GM23338 (cell line): ENCODE data around the gene ZNF609. TPM values are rescaled to one million over a fixed set of nuclear protein-coding genes. Genes with fewer than 3 reads are reported as not detected.

Source experiments
- ATAC-seq: fragments of 200-7000 bp; cut with Tn5 transposase; 3 replicates; pipeline ENCODE4 v1.9.1; 2020
- DNase-seq: peaks from one replicate; pipeline ENCODE4 v3.0.0-alpha.2; 2015; ENCODE audit warnings: low spot score
- H2AFZ ChIP-seq: fragments of 200-600 bp; sonication (generic); 2 replicates; pipeline ENCODE4 v1.8.0; 2016; ENCODE audit warnings: antibody characterized with exemption, mild to moderate bottlenecking, moderate library complexity
- H3F3A ChIP-seq: fragments of 200-600 bp; sonication (generic); replicated peaks from 2 replicates; pipeline ENCODE4 v1.8.0; 2017; ENCODE audit warnings: antibody characterized with exemption, mixed run types, low read depth
- H3K27ac ChIP-seq: fragments of 200-600 bp; sonication (generic); 2 replicates; pipeline ENCODE4 v1.6.1; 2016; ENCODE audit warnings: low read depth
- H3K27me3 ChIP-seq: fragments of 200-600 bp; sonication (generic); 2 replicates; pipeline ENCODE4 v1.8.0; 2016; ENCODE audit warnings: mild to moderate bottlenecking, mixed run types, moderate library complexity; ENCODE audit not compliant: insufficient read depth
- H3K36me3 ChIP-seq: fragments of 200-600 bp; sonication (generic); 2 replicates; pipeline ENCODE4 v1.8.0; 2016; ENCODE audit warnings: mild to moderate bottlenecking; ENCODE audit not compliant: insufficient read depth
- H3K4me1 ChIP-seq: fragments of 200-600 bp; sonication (generic); 2 replicates; pipeline ENCODE4 v1.8.0; 2016; ENCODE audit warnings: mild to moderate bottlenecking, moderate library complexity; ENCODE audit not compliant: insufficient read depth
- H3K4me2 ChIP-seq: fragments of 200-600 bp; sonication (generic); 2 replicates; pipeline ENCODE4 v1.7.1; 2017; ENCODE audit warnings: mixed run types
- H3K4me3 ChIP-seq: fragments of 200-600 bp; sonication (generic); 2 replicates; pipeline ENCODE4 v1.6.1; 2016; ENCODE audit warnings: mixed run types
- H3K79me2 ChIP-seq: fragments of 200-600 bp; sonication (generic); replicated peaks from 2 replicates; pipeline ENCODE4 v1.8.0; 2017; ENCODE audit warnings: mild to moderate bottlenecking; ENCODE audit not compliant: insufficient read depth
- H3K9me2 ChIP-seq: fragments of 200-600 bp; sonication (generic); 2 replicates; pipeline ENCODE4 v1.8.0; 2017; ENCODE audit not compliant: insufficient read depth
- H4K20me1 ChIP-seq: fragments of 200-600 bp; sonication (generic); replicated peaks from 2 replicates; pipeline ENCODE4 v1.8.0; 2017; ENCODE audit warnings: mild to moderate bottlenecking; ENCODE audit not compliant: insufficient read depth
- H3K27ac Mint-ChIP-seq: 2 replicates; pipeline ENCODE4 v1.8.0; 2020; ENCODE audit warnings: inconsistent platforms, mild to moderate bottlenecking, moderate library complexity, mixed read lengths
- H3K27me3 Mint-ChIP-seq: 3 replicates; pipeline ENCODE4 v1.8.0; 2022; ENCODE audit warnings: low read depth, mild to moderate bottlenecking, moderate library complexity, mixed read lengths, inconsistent platforms; ENCODE audit not compliant: insufficient read depth, poor library complexity
- H3K36me3 Mint-ChIP-seq: 3 replicates; pipeline ENCODE4 v1.8.0; 2021; ENCODE audit warnings: low read depth, mild to moderate bottlenecking, inconsistent platforms, moderate library complexity, mixed read lengths
- H3K4me1 Mint-ChIP-seq: 3 replicates; pipeline ENCODE4 v1.8.0; 2020; ENCODE audit warnings: mild to moderate bottlenecking, inconsistent platforms, mixed read lengths
- H3K4me3 Mint-ChIP-seq: 3 replicates; pipeline ENCODE4 v1.8.0; 2021; ENCODE audit warnings: moderate library complexity, mild to moderate bottlenecking, inconsistent platforms, mixed read lengths
- H3K9me3 Mint-ChIP-seq: 3 replicates; pipeline ENCODE4 v1.8.0; 2020; ENCODE audit warnings: moderate library complexity, mild to moderate bottlenecking, inconsistent platforms, mixed read lengths
- EZH2 ChIP-seq: fragments of 200-600 bp; sonication (generic); IDR thresholded peaks from one replicate; pipeline ENCODE4 v1.8.0; 2017; ENCODE audit warnings: antibody characterized with exemption, mild to moderate bottlenecking, low read depth; ENCODE audit not compliant: unreplicated experiment
- JUNB ChIP-seq: IDR thresholded peaks from one replicate; pipeline ENCODE4 v1.6.1; 2016; ENCODE audit warnings: antibody characterized with exemption; ENCODE audit not compliant: unreplicated experiment
- NANOG ChIP-seq: IDR thresholded peaks from 2 replicates; pipeline ENCODE4 v1.6.1; 2016; ENCODE audit warnings: antibody characterized with exemption, borderline replicate concordance
- POLR2AphosphoS5 ChIP-seq: IDR thresholded peaks from 2 replicates; pipeline ENCODE4 v1.6.1; 2016; ENCODE audit warnings: antibody characterized with exemption, low read depth
- ZNF114 ChIP-seq: fragments of 250-450 bp; sonication (Bioruptor Pico); IDR thresholded peaks from 2 replicates; pipeline ENCODE4 v1.5.0; 2020; ENCODE audit warnings: mild to moderate bottlenecking, moderate library complexity
- ZNF331 ChIP-seq: fragments of 250-450 bp; sonication (Bioruptor Pico); IDR thresholded peaks from 2 replicates; pipeline ENCODE4 v1.5.0; 2020; ENCODE audit warnings: low read depth, mild to moderate bottlenecking, moderate library complexity
- polyA plus RNA-seq: library from polyadenylated mRNA; unstranded; fragments of >200 nt; fragmentation: Nextera tagmentation; extraction: Ambion mirVana; gene quantifications from 2 replicates; pipeline ENCODE4 v1.2.1, GENCODE V29; 2016
- total RNA-seq: library from RNA; depleted of rRNA; stranded (reverse); fragments of >200 nt; shearing (Covaris generic); gene quantifications from 2 replicates; pipeline ENCODE4 v1.2.3, GENCODE V29; 2014
- TF ChIP-seq, protein P1 (sequence below): fragments of 250-450 bp; sonication (Bioruptor Pico); IDR thresholded peaks from 2 replicates; pipeline ENCODE4 v1.5.0; 2020; ENCODE audit warnings: mild to moderate bottlenecking, moderate library complexity
- TF ChIP-seq, protein P2 (sequence below), 2 experiments: fragments of 200-600 bp in 1 of 2; sonication (generic) in 1 of 2; conservative IDR thresholded peaks; 2 replicates each; pipeline versions ENCODE4 v1.5.1 to v1.6.1; 2016 to 2017; ENCODE audit warnings: antibody characterized with exemption in 2 of 2, low read depth in 2 of 2, mild to moderate bottlenecking in 2 of 2, moderate library complexity in 1 of 2
- TF ChIP-seq, protein P3 (sequence below): IDR thresholded peaks from 2 replicates; pipeline ENCODE4 v1.6.1; 2016; ENCODE audit warnings: antibody characterized with exemption

ZNF609 gene
- total and polyA plus RNA-seq, 2 experiments from 2014 or later: 26.4 to 40.2 TPM

DNA sequence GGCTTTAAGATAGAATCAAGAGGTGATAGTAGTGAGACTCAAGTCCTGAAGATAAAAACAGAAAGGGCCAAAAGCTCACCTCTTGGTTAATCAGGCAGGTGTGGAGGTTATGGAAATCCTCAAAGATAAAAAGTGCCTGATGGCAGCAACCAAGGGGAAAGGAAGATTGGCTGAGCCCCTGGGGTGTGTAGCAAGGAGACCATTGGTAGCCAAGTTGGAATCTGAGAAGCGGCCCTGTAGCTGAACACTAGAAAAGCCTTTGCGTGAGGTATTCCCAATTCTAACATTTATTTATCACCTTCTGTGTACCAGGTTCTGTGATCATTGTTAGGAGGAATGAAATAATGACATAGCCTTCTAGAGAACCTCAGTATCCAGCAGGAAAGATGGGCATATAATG lies 98.9 kb downstream of the ZNF609 start:
- Histone ChIP-seq H2AFZ (no peak overlapping the region), H3K4me1 (peaks cover 9% of the 10 kb centered on the region; the same call in 1 of the 2 replicates), H3K9me2 (no peaks in the 10 kb centered on the region), H3K79me2 (peaks cover 97% of the 10 kb centered on the region), H3K4me3 (no peak overlapping the region), H3K36me3 (no peaks in the 10 kb centered on the region), H3F3A (no peaks in the 10 kb centered on the region), H3K27me3 (no peaks in the 10 kb centered on the region), H4K20me1 (peaks cover 20% of the 10 kb centered on the region), H3K4me2 (no peak overlapping the region), H3K27ac (peak overlapping the region; percentile 37; the same call in 1 of the 2 replicates)
- no peaks in the 10 kb centered on the region; the same call in 2 of the 3 replicates for H3K9me3 Mint-ChIP-seq
- H3K4me1 Mint-ChIP-seq: peaks cover 14% of the 10 kb centered on the region
- no peak overlapping the region for H3K4me3 Mint-ChIP-seq
- H3K36me3 Mint-ChIP-seq: peaks cover 8% of the 10 kb centered on the region
- DNase-seq: no peak
- peak overlapping the region; percentile 42; the same call in 1 of the 2 replicates for H3K27ac Mint-ChIP-seq
- no peak for TF ChIP-seq ZNF114 (CRISPR knock-in tag)
- TF ChIP-seq, protein P1, sequence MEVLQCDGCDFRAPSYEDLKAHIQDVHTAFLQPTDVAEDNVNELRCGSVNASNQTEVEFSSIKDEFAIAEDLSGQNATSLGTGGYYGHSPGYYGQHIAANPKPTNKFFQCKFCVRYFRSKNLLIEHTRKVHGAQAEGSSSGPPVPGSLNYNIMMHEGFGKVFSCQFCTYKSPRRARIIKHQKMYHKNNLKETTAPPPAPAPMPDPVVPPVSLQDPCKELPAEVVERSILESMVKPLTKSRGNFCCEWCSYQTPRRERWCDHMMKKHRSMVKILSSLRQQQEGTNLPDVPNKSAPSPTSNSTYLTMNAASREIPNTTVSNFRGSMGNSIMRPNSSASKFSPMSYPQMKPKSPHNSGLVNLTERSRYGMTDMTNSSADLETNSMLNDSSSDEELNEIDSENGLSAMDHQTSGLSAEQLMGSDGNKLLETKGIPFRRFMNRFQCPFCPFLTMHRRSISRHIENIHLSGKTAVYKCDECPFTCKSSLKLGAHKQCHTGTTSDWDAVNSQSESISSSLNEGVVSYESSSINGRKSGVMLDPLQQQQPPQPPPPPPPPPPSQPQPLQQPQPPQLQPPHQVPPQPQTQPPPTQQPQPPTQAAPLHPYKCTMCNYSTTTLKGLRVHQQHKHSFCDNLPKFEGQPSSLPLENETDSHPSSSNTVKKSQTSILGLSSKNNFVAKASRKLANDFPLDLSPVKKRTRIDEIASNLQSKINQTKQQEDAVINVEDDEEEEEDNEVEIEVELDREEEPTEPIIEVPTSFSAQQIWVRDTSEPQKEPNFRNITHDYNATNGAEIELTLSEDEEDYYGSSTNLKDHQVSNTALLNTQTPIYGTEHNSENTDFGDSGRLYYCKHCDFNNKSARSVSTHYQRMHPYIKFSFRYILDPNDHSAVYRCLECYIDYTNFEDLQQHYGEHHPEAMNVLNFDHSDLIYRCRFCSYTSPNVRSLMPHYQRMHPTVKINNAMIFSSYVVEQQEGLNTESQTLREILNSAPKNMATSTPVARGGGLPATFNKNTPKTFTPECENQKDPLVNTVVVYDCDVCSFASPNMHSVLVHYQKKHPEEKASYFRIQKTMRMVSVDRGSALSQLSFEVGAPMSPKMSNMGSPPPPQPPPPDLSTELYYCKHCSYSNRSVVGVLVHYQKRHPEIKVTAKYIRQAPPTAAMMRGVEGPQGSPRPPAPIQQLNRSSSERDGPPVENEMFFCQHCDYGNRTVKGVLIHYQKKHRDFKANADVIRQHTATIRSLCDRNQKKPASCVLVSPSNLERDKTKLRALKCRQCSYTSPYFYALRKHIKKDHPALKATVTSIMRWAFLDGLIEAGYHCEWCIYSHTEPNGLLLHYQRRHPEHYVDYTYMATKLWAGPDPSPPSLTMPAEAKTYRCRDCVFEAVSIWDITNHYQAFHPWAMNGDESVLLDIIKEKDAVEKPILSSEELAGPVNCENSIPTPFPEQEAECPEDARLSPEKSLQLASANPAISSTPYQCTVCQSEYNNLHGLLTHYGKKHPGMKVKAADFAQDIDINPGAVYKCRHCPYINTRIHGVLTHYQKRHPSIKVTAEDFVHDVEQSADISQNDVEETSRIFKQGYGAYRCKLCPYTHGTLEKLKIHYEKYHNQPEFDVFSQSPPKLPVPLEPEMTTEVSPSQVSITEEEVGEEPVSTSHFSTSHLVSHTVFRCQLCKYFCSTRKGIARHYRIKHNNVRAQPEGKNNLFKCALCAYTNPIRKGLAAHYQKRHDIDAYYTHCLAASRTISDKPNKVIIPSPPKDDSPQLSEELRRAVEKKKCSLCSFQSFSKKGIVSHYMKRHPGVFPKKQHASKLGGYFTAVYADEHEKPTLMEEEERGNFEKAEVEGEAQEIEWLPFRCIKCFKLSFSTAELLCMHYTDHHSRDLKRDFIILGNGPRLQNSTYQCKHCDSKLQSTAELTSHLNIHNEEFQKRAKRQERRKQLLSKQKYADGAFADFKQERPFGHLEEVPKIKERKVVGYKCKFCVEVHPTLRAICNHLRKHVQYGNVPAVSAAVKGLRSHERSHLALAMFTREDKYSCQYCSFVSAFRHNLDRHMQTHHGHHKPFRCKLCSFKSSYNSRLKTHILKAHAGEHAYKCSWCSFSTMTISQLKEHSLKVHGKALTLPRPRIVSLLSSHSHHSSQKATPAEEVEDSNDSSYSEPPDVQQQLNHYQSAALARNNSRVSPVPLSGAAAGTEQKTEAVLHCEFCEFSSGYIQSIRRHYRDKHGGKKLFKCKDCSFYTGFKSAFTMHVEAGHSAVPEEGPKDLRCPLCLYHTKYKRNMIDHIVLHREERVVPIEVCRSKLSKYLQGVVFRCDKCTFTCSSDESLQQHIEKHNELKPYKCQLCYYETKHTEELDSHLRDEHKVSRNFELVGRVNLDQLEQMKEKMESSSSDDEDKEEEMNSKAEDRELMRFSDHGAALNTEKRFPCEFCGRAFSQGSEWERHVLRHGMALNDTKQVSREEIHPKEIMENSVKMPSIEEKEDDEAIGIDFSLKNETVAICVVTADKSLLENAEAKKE (CRISPR knock-in tag): no peak
- TF ChIP-seq NANOG: no peak
- TF ChIP-seq ZNF331: no peak
- TF ChIP-seq, protein P2, sequence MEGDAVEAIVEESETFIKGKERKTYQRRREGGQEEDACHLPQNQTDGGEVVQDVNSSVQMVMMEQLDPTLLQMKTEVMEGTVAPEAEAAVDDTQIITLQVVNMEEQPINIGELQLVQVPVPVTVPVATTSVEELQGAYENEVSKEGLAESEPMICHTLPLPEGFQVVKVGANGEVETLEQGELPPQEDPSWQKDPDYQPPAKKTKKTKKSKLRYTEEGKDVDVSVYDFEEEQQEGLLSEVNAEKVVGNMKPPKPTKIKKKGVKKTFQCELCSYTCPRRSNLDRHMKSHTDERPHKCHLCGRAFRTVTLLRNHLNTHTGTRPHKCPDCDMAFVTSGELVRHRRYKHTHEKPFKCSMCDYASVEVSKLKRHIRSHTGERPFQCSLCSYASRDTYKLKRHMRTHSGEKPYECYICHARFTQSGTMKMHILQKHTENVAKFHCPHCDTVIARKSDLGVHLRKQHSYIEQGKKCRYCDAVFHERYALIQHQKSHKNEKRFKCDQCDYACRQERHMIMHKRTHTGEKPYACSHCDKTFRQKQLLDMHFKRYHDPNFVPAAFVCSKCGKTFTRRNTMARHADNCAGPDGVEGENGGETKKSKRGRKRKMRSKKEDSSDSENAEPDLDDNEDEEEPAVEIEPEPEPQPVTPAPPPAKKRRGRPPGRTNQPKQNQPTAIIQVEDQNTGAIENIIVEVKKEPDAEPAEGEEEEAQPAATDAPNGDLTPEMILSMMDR (conservative IDR thresholded peaks at IDR 0.05; ENCODE audit: low read depth in 2 of 2): no peak
- TF ChIP-seq EZH2: no peak
- TF ChIP-seq, protein P3, sequence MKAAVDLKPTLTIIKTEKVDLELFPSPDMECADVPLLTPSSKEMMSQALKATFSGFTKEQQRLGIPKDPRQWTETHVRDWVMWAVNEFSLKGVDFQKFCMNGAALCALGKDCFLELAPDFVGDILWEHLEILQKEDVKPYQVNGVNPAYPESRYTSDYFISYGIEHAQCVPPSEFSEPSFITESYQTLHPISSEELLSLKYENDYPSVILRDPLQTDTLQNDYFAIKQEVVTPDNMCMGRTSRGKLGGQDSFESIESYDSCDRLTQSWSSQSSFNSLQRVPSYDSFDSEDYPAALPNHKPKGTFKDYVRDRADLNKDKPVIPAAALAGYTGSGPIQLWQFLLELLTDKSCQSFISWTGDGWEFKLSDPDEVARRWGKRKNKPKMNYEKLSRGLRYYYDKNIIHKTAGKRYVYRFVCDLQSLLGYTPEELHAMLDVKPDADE: no peak
- no peak for TF ChIP-seq JUNB
- TF ChIP-seq POLR2AphosphoS5: no peak
- no peaks in the 10 kb centered on the region for H3K27me3 Mint-ChIP-seq
- peak; percentile 26; the same call in 1 of the 3 replicates for ATAC-seq
